GM21515 (cell line): ENCODE results near the gene OIP5.
"Not testable (repeated sequence)": the region's sequence is repeated elsewhere in the genome, so short reads cannot be mapped to it uniquely, and the experiment has no call there.

Experiments
- ATAC-seq: cut with Tn5 transposase; IDR thresholded peaks from one replicate; pipeline ENCODE4 v1.9.1; 2021; ENCODE audit not compliant: unreplicated experiment

Gene OIP5

DNA sequence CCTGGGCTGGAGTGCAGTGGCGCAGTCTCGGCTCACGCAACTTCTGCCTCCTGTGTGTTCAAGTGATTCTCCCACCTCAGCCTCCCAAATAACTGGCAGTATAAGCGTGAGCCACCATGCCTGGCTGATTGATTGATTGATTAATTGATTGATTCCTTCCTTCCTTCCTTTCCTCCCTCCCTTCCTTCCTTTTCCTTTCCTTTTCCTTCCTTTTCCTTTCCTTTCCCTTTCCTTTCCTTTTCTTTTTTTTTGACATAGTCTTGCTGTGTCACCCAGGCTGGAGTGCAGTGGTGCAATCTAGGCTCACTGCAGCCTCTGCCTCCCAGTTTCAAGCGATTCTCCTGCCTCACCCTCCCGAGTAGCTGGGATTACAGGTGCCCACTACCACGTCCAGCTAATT, 71.5 kb downstream of the OIP5 start:
- ATAC-seq = not testable (repeated sequence)

DNA sequence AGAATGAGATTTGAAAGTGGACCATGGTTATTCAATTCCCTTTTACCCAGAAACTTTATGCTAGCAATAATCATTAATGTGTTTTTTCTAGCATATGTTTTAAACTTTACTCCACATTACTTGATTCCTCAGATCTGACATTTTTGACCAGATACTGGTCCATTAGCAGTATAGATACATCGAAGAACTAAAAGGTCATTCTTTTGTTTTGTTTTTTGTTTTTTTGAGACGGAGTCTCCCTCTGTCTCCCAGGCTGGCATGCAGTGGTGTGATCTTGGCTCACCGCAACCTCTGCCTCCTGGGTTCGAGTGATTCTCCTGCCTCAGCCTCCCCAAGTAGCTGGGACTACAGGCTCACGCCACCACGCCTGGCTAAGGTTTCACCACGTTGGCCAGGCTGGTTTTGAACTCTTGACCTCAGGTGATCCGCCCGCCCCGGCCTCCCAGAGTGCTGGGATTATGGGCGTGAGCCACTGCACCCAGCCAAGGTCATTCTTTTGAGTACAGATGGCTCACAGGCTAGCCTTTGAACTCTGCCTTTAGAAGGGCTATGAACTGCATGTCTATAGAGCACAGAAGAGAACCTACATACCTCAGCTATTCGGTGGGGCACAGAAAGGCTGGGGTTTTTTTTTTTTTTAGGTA, 72.7 kb downstream of the OIP5 start:
- no peak for ATAC-seq
